Activated T-helper 2 cell treated with anti-CD3 and anti-CD28 coated beads, Interferon-gamma antibody, Interleukin-2, Interleukin-4, amounts not matched to agents 10 μg/mL and 5 μg/mL and 100 μg/mL, durations not matched to agents 14 hours and 24 hours and 36 hours (primary cell): ENCODE results near the gene RIOK3. TPM values are rescaled to one million over a fixed set of nuclear protein-coding genes. Genes with fewer than 3 reads are reported as not detected.

Experiments
- DNase-seq: peaks from one replicate; pipeline ENCODE4 v3.0.0; 2021; ENCODE audit warnings: low spot score
- H3K27ac Mint-ChIP-seq: one replicate; pipeline ENCODE4 v1.8.0; 2021; ENCODE audit warnings: mixed read lengths
- H3K27me3 Mint-ChIP-seq: one replicate; pipeline ENCODE4 v1.8.0; 2021; ENCODE audit warnings: low read depth, mixed read lengths
- H3K36me3 Mint-ChIP-seq: one replicate; pipeline ENCODE4 v1.8.0; 2021; ENCODE audit warnings: low read depth, mixed read lengths
- H3K4me1 Mint-ChIP-seq: one replicate; pipeline ENCODE4 v1.8.0; 2021; ENCODE audit warnings: low read depth, mixed read lengths
- H3K4me3 Mint-ChIP-seq: one replicate; pipeline ENCODE4 v1.8.0; 2021; ENCODE audit warnings: low read depth, mild to moderate bottlenecking, moderate library complexity, mixed read lengths
- H3K9me3 Mint-ChIP-seq: one replicate; pipeline ENCODE4 v1.8.0; 2021; ENCODE audit warnings: mixed read lengths
- intact Hi-C: fragments of 100-400 bp; cut with micrococcal nuclease; formaldehyde crosslinking; loops from one replicate; pipeline ENCODE4 v1.15.1; 2023
- total RNA-seq: library from RNA; stranded (reverse); gene quantifications from 2 replicates; pipeline ENCODE4 v1.2.3, GENCODE V29; 2022

RIOK3 gene
- total RNA-seq, 1 donor from 2014 or later = 53.4 TPM

DNA sequence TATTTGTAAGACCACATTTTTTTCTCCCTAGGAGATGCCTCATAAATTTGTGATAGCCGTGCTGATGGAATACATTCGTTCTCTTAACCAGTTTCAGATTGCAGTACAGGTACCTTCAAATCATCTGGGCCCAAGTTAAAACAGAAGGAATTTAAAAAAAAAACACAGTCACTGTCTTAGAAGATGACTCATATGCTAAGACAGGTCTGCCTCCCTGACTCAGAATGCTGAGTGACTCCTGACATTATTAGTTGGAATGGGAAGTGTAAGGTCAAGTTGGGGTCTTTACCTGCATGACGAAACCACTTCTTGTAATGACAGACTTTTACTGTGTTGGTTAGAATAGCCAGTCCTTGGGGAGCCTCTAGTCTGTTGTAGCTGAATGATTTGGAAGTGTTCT is 76.5 kb downstream of the RIOK3 start:
- no peak overlapping the region for H3K4me3 Mint-ChIP-seq
- no peak overlapping the region for H3K27ac Mint-ChIP-seq
- no peak for DNase-seq

GRCh38 chr18:23530195-23530594 is 77.1 kb downstream of the RIOK3 start:
- DNase-seq = no peak
- Mint-ChIP-seq H3K27me3 (no peaks in the 10 kb centered on the region), H3K9me3 (no peaks in the 10 kb centered on the region), H3K4me3 (no peak overlapping the region), H3K36me3 (peaks cover 87% of the 10 kb centered on the region), H3K27ac (no peak overlapping the region), H3K4me1 (peaks cover 8% of the 10 kb centered on the region)
- intact Hi-C loops = no loop called here

More for the DNA sequence above, 76.5 kb downstream of the RIOK3 start:
- intact Hi-C loops = loop anchor here (1.0 kb wide), 1 partner anchor 12 kb away; no protein-coding TSS in a partner anchor
- H3K36me3 Mint-ChIP-seq = peaks cover 83% of the 10 kb centered on the region
- H3K9me3 Mint-ChIP-seq = no peaks in the 10 kb centered on the region
- H3K4me1 Mint-ChIP-seq = peaks cover 8% of the 10 kb centered on the region
- no peaks in the 10 kb centered on the region for H3K27me3 Mint-ChIP-seq

- no peak for DNase-seq
- Mint-ChIP-seq H3K36me3 (peaks cover 91% of the 10 kb centered on the region), H3K4me3 (no peak overlapping the region), H3K27ac (no peak overlapping the region), H3K4me1 (peaks cover 8% of the 10 kb centered on the region), H3K27me3 (no peaks in the 10 kb centered on the region), H3K9me3 (no peaks in the 10 kb centered on the region)
- intact Hi-C loops = no loop called here
Measured at GRCh38 chr18:23531912-23532311, 78.8 kb downstream of the RIOK3 start.

Other genes with a start within 250 kb of the RIOK3 start
- gene RMC1, start 50.2 kb downstream of the RIOK3 start, total RNA-seq = 42.9 and 50.5 TPM in 2 replicates
- 29.0 and 31.4 TPM in 2 replicates for gene NPC1, start 133.2 kb downstream of the RIOK3 start, total RNA-seq
- gene ANKRD29, start 209.6 kb downstream of the RIOK3 start, total RNA-seq = not detected in 2 replicates
- gene LAMA3, start 236.2 kb downstream of the RIOK3 start, total RNA-seq = 0.05 TPM in 1 of 2 replicates, not detected in the other